GM10248 (cell line): ENCODE measurements around the gene MLN.

ENCODE experiments used
- CTCF ChIA-PET: fragments of 300-600 bp; sonication (Branson Sonifier 250); formaldehyde crosslinking; extraction: SDS; loops from one replicate; lab custom pipeline; 2021; ENCODE audit warnings: antibody characterized with exemption; lab: Yijun Ruan, JAX
- POLR2A ChIA-PET: fragments of 350-650 bp; sonication (Branson Sonifier 250); formaldehyde crosslinking; extraction: SDS; loops from one replicate; lab custom pipeline; 2020; ENCODE audit warnings: antibody characterized with exemption; lab: Yijun Ruan, JAX
- DNase-seq: peaks from one replicate; pipeline ENCODE4 v3.0.0; 2012; ENCODE audit errors: extremely low spot score
- TF ChIP-seq, protein P1 (sequence below): IDR thresholded peaks from 2 replicates; pipeline ENCODE4 v1.5.1; 2012; ENCODE audit warnings: mild to moderate bottlenecking, low read depth; ENCODE audit errors: extremely low read depth, missing control alignments, control extremely low read depth

The MLN gene

DNA sequence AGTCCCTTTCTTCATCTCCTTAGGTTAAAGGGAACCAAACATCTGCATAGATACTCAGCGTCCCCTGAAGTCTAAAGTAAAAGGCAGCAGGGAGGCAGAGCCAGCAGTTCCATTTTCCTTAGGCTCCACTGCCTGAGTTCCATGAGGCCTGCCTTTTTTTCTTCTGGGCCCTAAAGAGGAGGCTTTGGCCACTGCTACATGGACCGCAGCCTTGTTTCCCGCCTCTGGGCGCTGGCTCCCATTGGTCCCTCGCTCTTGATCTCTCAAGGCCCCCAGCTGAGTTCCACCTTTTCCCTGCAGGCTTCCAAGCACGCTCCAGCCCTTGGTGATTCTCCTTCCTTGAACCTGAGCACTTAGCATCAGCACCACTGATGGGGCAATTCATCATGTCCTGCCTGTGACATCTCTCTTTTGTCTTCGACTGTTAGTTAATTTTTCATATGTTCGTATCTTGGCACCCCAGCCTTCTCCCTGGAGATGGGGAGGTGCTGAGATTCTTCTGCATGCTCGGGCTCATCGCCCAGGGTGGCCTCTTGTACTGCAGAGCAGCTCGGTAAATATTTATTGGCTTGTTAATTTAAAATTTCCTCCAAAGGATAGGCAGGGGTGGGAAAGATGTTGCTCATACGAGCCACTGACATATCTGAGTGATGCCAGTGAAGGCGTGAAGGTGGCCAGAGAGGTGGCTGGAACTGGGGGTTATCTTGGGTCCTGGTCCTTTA lies 3.4 kb downstream of the MLN start:
- CTCF ChIA-PET: interaction anchor here (2.7 kb wide), 1 partner anchor 28 kb away, joined by 9 read pairs; no protein-coding TSS in a partner anchor
- POLR2A ChIA-PET: no interaction called here
- TF ChIP-seq, protein P1, sequence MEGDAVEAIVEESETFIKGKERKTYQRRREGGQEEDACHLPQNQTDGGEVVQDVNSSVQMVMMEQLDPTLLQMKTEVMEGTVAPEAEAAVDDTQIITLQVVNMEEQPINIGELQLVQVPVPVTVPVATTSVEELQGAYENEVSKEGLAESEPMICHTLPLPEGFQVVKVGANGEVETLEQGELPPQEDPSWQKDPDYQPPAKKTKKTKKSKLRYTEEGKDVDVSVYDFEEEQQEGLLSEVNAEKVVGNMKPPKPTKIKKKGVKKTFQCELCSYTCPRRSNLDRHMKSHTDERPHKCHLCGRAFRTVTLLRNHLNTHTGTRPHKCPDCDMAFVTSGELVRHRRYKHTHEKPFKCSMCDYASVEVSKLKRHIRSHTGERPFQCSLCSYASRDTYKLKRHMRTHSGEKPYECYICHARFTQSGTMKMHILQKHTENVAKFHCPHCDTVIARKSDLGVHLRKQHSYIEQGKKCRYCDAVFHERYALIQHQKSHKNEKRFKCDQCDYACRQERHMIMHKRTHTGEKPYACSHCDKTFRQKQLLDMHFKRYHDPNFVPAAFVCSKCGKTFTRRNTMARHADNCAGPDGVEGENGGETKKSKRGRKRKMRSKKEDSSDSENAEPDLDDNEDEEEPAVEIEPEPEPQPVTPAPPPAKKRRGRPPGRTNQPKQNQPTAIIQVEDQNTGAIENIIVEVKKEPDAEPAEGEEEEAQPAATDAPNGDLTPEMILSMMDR: no peak

DNA sequence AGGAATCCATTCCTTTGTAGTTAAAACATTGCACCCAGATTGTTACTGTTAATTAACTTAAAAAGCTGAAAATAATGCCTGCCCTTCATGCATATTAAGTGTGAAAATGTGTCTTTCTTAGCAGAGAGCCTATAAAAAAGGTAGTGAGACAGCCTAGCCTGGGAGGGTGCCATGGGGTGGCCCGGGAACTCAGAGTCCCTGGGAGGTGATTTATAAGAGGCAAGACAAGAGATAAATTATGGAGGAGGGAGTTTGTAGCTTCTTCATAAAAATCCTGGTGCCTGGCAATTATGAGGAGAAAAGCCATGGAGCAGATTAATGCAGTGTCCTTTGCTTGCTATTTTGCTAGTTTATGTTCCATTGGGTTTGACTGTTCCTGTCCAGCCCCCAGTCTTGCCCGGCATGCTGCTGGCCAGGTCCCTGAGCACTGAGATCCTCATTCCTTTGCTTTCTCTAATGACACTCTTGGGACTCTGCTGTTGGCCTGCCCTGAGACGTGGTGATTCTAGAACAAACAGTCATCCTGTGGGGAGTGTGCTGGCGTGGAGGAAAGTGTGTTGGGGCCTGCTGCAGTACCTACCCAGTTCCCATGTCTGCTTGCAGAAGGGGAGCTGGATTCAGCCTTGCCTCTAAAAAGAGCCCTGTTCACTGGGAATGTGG lies 4.2 kb downstream of the MLN start:
- ChIA-PET POLR2A (no interaction called here), CTCF (interaction anchor here (2.7 kb wide), 1 partner anchor 28 kb away, joined by 9 read pairs; no protein-coding TSS in a partner anchor)
- DNase-seq: no peak
- TF ChIP-seq, protein P1: no peak

More for the DNA sequence above, 3.4 kb downstream of the MLN start:
- DNase-seq: no peak

DNA sequence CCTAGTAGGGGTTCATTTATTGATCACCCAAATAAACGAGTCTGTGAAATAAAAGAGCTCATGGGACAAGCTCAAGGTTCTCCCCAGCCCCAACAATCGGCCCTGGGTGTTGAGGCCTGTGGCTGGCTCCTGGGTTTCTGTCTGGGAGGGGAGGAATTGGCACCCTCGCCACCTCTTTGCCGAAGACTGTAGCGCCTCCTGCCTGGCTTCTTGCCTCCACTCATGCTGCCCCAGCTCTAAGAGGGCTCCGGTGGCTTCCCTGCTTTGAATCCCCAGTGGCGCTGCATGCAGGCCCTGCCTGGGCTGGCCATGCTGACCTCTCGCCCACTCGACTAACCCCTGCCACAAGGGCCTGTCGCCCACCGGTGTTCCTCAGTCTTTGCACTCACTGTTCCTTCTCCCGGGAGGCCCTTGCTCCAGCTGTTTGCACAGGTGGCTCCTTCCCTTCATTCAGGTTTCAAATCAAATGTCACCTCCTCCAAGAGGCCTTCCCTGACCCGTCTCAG lies 5.4 kb downstream of the MLN start:
- DNase-seq: no peak
- POLR2A ChIA-PET: no interaction called here
- TF ChIP-seq, protein P1: no peak
- CTCF ChIA-PET: interaction anchor here (2.7 kb wide), 1 partner anchor 26 kb away, joined by 9 read pairs; no protein-coding TSS in a partner anchor

DNA sequence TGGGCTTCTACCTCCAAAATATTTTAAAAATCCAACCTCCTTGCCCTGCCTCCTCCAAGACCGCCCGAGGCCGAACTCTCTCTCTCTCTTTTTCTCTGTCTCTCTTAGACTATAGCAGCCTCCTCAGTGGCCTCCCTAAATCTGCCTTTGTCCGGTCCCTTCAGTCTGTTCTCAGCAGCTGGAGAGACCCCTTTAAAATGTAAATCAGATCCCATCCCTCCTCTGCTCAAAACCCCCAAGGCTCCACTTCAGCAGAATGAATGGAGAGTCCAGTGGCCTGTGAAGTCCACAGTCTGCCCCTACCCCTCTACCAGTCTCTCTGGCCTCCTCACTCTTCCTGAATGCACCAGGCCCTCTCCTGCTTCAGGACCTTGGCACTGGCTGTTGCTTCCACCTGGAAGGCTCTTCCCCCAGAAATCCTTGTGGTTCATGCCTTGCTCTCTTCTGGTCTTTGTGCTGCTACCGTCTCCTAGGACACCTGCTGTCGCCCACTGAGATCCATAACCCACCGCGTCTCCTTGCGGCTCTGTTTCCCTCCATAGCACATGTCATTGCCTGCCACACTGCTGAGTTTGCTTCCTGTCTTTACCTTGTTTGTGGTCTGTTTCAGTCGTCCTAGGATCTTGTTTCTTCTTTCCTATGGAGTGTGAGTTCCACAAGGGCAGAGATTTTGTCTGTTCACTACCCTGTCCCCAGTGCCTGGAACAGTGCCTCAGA lies 6.0 kb downstream of the MLN start:
- TF ChIP-seq, protein P1: no peak
- ChIA-PET CTCF (interaction anchor here (2.7 kb wide), 1 partner anchor 26 kb away, joined by 9 read pairs; no protein-coding TSS in a partner anchor), POLR2A (no interaction called here)
- no peak for DNase-seq

DNA sequence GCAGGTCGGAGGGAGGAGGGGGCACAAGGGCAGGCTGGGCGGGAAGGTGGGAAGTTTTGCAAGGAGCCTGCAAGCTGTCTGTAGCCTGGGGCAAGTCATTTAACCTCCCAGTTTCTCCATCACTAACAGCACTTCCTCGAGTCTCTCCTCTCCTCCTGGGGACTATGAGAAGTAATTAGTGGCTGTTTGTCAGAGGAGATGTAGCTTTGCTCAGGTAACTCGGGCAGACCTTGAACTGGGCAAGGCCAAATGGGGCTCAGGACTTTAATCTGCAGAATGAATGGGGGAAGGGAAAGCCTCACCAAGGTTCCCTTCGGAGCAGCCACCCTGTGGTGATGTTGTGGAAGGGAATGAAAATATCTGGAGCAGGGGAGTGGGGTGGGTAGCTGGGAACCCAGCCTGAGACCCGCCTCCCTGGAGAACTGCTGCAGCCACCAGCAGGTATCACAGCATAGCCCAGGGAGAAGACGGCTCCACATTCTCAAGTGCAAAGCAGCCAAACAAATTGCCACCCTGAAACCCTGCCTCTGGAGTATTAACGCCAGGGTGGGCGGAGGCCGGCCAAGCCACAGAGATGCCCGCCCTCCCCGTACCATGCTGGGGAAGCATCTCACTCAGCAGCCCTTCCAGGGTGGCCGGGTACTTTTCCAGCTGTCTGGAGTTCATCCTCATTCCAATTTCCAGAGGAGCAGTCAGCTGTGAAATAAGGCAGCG lies 8.7 kb downstream of the MLN start:
- DNase-seq: no peak
- CTCF ChIA-PET: interaction anchor here (1.8 kb wide), 1 partner anchor 25 kb away, joined by 4 read pairs; no protein-coding TSS in a partner anchor
- POLR2A ChIA-PET: no interaction called here
- TF ChIP-seq, protein P1: no peak
